Hematopoietic multipotent progenitor cell treated with erythropoietin and hydrocortisone succinate and interleukin-3 and kit ligand, for 17 days (in vitro differentiated cells): ENCODE data around the gene USP2.

Experiments used
- DNase-seq: peaks from one replicate; pipeline ENCODE4 v3.0.0-alpha.2; 2015; ENCODE audit warnings: low spot score

The USP2 gene

GRCh38 chr11:119376197-119376847, 5.2 kb downstream of the USP2 start:
- DNase-seq = no peak

GRCh38 chr11:119375337-119376196, 5.9 kb downstream of the USP2 start:
- no peak for DNase-seq

DNA sequence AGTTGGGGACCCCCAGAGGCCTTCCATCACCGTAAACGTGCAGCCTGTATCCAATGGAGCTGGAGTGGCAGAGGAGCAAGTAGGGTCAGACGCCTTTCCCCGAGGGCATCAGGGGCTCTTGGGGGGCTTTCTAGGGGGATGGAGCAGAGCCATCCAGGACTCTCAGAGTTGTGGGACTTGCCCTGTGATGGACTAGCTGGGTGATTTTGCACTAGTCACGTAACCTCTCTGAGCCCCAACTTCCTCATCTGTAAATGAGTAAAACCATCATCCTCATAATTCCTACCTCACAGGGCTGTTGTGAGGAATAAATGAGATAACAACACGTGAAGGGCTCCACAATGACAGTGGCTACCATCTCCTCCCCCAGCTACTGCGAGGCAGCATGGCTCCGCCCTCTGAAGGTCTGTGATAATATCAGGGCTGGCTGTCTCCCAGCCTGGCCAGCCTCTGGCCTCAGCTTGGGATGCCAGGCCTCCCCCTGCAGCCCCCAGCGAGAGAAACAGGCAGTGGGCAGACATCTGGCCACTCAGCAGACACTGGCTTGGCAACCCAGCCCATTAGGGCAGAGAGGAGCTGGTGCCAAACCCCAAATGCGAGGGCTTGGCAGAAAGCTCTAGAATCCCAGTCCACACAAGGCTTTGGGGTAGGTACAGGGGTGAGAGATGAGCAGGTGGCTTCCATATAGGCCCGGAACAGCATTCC, 6.7 kb downstream of the USP2 start:
- no peak for DNase-seq

DNA sequence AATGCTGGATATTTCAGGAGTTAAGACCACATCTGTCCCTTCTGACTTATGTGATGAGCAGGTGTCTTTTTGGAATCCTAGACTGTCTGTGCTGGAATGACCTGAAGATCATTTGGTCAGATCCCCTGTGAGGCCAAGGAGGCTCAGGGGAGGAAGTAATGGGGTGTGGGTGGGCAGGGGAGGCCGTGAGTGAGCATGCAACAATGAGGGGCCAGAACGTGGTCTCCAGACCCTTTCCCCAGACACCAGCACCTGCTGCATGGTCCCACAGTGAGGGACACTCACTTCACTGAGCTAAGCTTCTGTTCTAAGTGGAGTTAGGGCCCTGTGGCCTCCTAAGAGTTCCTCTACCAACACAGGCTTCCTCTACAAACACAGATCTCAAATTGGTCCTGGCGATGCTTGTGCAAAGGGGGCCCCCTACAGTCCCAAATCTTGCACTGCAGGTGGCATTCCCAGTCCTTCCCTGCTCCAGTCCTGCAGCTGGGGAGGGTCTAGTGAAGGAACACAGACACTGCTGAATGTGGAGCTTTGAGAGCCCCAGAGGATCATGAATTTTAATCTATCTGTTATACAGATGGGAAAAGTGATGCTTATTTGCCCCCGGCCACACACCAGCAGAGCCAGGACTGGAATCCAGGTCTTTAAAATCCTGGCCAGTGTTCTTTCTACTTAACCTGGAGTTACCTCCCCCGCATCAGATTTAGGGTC, 7.4 kb downstream of the USP2 start:
- peak; percentile 49 for DNase-seq

GRCh38 chr11:119373059-119373920, 8.2 kb downstream of the USP2 start:
- DNase-seq = no peak

- no peak for DNase-seq
Observed at GRCh38 chr11:119372260-119373058, 9.0 kb downstream of the USP2 start.

GRCh38 chr11:119371778-119372182, 9.7 kb downstream of the USP2 start:
- DNase-seq = no peak

- DNase-seq = no peak
Observed at GRCh38 chr11:119371067-119371601, 10.4 kb downstream of the USP2 start.

GRCh38 chr11:119370486-119371046, 10.9 kb downstream of the USP2 start:
- DNase-seq = no peak

GRCh38 chr11:119369132-119369925, 12.2 kb downstream of the USP2 start:
- DNase-seq = no peak

- DNase-seq = peak; percentile 83
Observed at GRCh38 chr11:119368121-119369034, 13.1 kb downstream of the USP2 start.

- DNase-seq = no peak
Observed at GRCh38 chr11:119367661-119368120, 13.8 kb downstream of the USP2 start.

- DNase-seq = no peak
Observed at GRCh38 chr11:119366690-119367620, 14.5 kb downstream of the USP2 start.

DNA sequence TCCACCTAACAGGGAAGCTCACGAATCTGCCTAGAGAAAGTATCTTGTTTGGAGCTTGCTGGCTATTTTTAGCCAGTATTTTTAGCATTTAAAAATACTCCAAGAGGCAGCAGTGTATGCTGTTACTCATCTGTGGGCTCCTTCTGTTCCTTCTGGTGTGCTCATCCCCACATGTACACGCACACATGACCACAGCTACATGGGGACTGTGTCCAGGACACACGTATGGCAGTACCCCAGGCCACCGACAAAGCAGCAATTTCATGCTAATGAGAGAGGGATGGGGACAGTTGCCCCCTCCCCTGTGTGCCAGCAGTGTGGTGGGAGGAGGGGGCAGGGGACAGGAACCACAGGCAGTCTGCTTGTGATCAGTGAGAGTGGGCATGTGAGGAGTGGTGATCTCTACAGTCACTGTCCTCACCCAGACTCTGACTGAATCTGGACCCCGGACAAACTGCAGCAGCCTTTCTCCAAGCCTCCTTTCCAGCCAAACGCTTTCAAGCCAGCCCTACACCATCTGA, 16.4 kb downstream of the USP2 start:
- no peak for DNase-seq

DNA sequence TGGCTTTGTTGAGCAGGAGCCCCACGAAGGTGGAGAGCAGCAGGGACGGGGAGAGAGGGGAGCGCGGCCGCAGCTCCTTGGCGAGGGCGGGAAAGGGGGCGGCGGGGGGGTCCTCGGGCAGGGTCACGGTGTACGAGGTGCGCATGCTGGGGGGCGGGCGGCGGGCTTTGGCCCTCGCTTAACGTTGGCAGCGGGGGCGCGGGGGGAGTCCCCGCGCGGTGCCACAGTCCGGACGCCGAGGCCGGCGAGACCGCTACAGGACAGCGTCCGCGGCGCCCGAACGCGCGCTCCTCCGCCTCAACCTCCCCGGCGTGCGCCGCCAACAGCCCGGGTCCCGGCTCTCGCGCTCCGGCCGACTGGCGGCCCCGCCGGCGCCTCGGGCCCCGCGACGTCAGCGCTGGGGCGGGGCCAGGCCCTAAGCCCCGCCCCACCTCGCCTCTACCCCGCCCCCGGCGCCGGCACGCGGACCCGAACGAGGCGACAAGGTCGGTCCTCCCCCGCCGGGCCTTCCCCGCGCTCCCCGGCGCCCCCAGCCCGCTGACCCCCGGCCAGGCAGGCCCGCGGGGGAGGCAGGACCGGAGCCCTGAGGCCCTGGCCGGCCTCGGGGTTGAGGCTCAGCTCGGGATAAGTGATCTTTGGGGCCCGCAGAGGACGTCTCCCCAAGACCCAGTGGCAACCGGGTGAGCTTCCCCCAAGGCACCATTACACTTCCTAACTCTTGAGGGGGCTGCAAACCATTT, 17.5 kb downstream of the USP2 start:
- peak; percentile 32 for DNase-seq
